GM12865 (cell line): ENCODE measurements around the gene CUX1.
"Not testable (repeated sequence)": the region's sequence is repeated elsewhere in the genome, so short reads cannot be mapped to it uniquely, and the experiment has no call there.

Source experiments
- DNase-seq: peaks from one replicate; pipeline ENCODE4 v3.0.0; 2010; ENCODE audit warnings: low read depth
- H3K4me3 ChIP-seq: 2 replicates; pipeline ENCODE4 v1.5.1; 2011; ENCODE audit warnings: mild to moderate bottlenecking, low read depth, low read length, control low read depth
- TF ChIP-seq, protein P1 (sequence below): IDR thresholded peaks from 2 replicates; pipeline ENCODE4 v1.5.1; 2011; ENCODE audit warnings: low read length, control low read depth, low read depth, inconsistent platforms; ENCODE audit not compliant: insufficient read depth; ENCODE audit errors: missing control alignments

The CUX1 gene

GRCh38 chr7:102042016-102042656 is 224.7 kb downstream of the CUX1 start:
- DNase-seq: no peak
- TF ChIP-seq, protein P1, sequence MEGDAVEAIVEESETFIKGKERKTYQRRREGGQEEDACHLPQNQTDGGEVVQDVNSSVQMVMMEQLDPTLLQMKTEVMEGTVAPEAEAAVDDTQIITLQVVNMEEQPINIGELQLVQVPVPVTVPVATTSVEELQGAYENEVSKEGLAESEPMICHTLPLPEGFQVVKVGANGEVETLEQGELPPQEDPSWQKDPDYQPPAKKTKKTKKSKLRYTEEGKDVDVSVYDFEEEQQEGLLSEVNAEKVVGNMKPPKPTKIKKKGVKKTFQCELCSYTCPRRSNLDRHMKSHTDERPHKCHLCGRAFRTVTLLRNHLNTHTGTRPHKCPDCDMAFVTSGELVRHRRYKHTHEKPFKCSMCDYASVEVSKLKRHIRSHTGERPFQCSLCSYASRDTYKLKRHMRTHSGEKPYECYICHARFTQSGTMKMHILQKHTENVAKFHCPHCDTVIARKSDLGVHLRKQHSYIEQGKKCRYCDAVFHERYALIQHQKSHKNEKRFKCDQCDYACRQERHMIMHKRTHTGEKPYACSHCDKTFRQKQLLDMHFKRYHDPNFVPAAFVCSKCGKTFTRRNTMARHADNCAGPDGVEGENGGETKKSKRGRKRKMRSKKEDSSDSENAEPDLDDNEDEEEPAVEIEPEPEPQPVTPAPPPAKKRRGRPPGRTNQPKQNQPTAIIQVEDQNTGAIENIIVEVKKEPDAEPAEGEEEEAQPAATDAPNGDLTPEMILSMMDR: no peak
- H3K4me3 ChIP-seq: no peak overlapping the region

- H3K4me3 ChIP-seq, DNase-seq: not testable (repeated sequence)
These were observed 225.4 kb downstream of the CUX1 start for GRCh38 chr7:102042796-102043195.

DNA sequence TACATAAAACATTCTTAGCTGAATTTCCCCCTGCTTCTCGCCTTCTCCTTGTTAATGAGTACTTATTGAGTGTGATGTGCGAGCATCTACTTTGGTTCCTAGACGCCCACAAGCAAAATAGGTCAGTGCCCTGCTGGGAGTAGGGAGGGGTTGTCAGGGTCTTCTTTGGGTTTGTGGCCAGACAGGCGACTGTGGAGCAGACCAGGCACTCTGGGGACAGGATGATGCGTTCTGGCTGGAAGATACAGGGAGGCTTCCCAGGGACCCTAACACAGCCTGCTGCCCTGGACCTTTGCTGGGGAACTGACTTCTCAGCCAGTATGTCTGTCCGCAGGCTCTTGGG is 227.2 kb downstream of the CUX1 start:
- TF ChIP-seq, protein P1: no peak
- no peak overlapping the region for H3K4me3 ChIP-seq
- DNase-seq: no peak

- no peak overlapping the region for H3K4me3 ChIP-seq
- no peak for DNase-seq
These were observed 227.7 kb downstream of the CUX1 start for GRCh38 chr7:102044984-102045673.

GRCh38 chr7:102045681-102046372 is 228.4 kb downstream of the CUX1 start:
- H3K4me3 ChIP-seq: no peak overlapping the region
- DNase-seq: peak; percentile 62
- TF ChIP-seq, protein P1: no peak

More at GRCh38 chr7:102044984-102045673, 227.7 kb downstream of the CUX1 start:
- TF ChIP-seq, protein P1: no peak

GRCh38 chr7:102046373-102047117 is 229.1 kb downstream of the CUX1 start:
- TF ChIP-seq, protein P1: no peak
- DNase-seq: no peak
- no peak overlapping the region for H3K4me3 ChIP-seq

GRCh38 chr7:102047167-102047566 is 229.7 kb downstream of the CUX1 start:
- TF ChIP-seq, protein P1: no peak
- no peak for DNase-seq
- H3K4me3 ChIP-seq: no peak overlapping the region
